ENCODE measurements around the gene FAM180A. TPM values are rescaled to one million over a fixed set of nuclear protein-coding genes. Genes with fewer than 3 reads are reported as not detected.

FAM180A gene
- polyA plus RNA-seq, 1 of the 3 experiments (the other 2 are of a cell fraction), result 0.08 TPM

GRCh38 chr7:135792363-135792668, 43.7 kb upstream of the FAM180A start:
- no peak overlapping the region for H2AFZ ChIP-seq (ENCODE audit: low read depth)
- TF ChIP-seq GATA2 (CRISPR knock-in tag; IDR thresholded peaks at IDR 0.05) (no peak), RFX5 (IDR thresholded peaks at IDR 0.05; ENCODE audit: low read length) (no peak), FOSL2 (IDR thresholded peaks at IDR 0.05; ENCODE audit: borderline replicate concordance, low read depth) (no peak), MAX (IDR thresholded peaks at IDR 0.05; ENCODE audit: low read depth) (no peak), GABPA (IDR thresholded peaks at IDR 0.05; ENCODE audit: low read depth) (no peak), ZBTB33 (IDR thresholded peaks at IDR 0.05; ENCODE audit: borderline replicate concordance, low read depth) (no peak), FOXM1 (IDR thresholded peaks at IDR 0.05; ENCODE audit: low read depth) (no peak), TAF1 (IDR thresholded peaks at IDR 0.05; ENCODE audit: borderline replicate concordance, low read depth, low read length) (no peak), IRF3 (IDR thresholded peaks at IDR 0.05; ENCODE audit: low read depth, low read length) (no peak), JUND (IDR thresholded peaks at IDR 0.05) (no peak), NFIC (IDR thresholded peaks at IDR 0.05; ENCODE audit: borderline replicate concordance) (no peak), ELF1 (IDR thresholded peaks at IDR 0.05) (no peak), SIN3A (IDR thresholded peaks at IDR 0.05; ENCODE audit: borderline replicate concordance, low read depth, low read length) (no peak), EZH2phosphoT487 (IDR thresholded peaks at IDR 0.05; ENCODE audit: borderline replicate concordance, low read depth) (no peak), RAD21 (IDR thresholded peaks at IDR 0.05; ENCODE audit: low read length) (no peak), TCF12 (IDR thresholded peaks at IDR 0.05) (no peak), PBX3 (IDR thresholded peaks at IDR 0.05) (no peak)
- no peaks in the 10 kb centered on the region for H3K4me1 ChIP-seq (ENCODE audit: control insufficient read depth in 1 of 2, insufficient read depth in 2 of 2, low read depth in 1 of 2, low read length in 1 of 2)
- WGBS (ENCODE audit: low lambda C conversion rate), result 57% methylated on average over 4 of the region's 4 CpGs
- H3K27me3 ChIP-seq (ENCODE audit: insufficient read depth), result no peaks in the 10 kb centered on the region
- H3K9ac ChIP-seq, result no peak overlapping the region
- no peak overlapping the region for H3K4me3 ChIP-seq (ENCODE audit: low read depth in 2 of 2, low read length in 1 of 2)
- no peaks in the 10 kb centered on the region for H3K9me3 ChIP-seq
- H3K36me3 ChIP-seq (replicated peaks in 1 of 2; ENCODE audit: control insufficient read depth in 1 of 2, insufficient read depth in 2 of 2, low read length in 1 of 2), result no peaks in the 10 kb centered on the region
- no peaks in the 10 kb centered on the region for H3K79me2 ChIP-seq (ENCODE audit: insufficient read depth)
- H3K27ac ChIP-seq (ENCODE audit: low read depth in 2 of 2, low read length in 1 of 2), result no peak overlapping the region
- no peak overlapping the region for H3K4me2 ChIP-seq
- no peaks in the 10 kb centered on the region for H4K20me1 ChIP-seq (ENCODE audit: insufficient read depth)
- H3K9me2 ChIP-seq, result no peaks in the 10 kb centered on the region
- ChIA-PET POLR2A (no interaction called here), CTCF (interaction anchor here (0.7 to 3.6 kb wide), 5 partner anchors 8 to 323 kb away, joined by 3 to 23 read pairs (median 4); no protein-coding TSS in a partner anchor)
- DNase-seq, result no peak
- no peaks in the 10 kb centered on the region for H3F3A ChIP-seq (replicated peaks; ENCODE audit: insufficient read depth)
